Fibroblast of upper back skin (primary cell): ENCODE data around the gene ABCC12.
A peak's percentile ranks its signal among the peaks of the same experiment; 100 is the strongest.

Source experiments
- DNase-seq: peaks from one replicate; pipeline ENCODE4 v3.0.0-alpha.2; 2013

The ABCC12 gene

GRCh38 chr16:48131201-48131935 is 24.4 kb downstream of the ABCC12 start:
- DNase-seq = no peak

GRCh38 chr16:48129926-48130325 is 25.9 kb downstream of the ABCC12 start:
- DNase-seq = peak; percentile 46

- DNase-seq = no peak
Measured at GRCh38 chr16:48128769-48129168, 27.0 kb downstream of the ABCC12 start.

- DNase-seq = peak; percentile 99
Measured at GRCh38 chr16:48126801-48127644, 28.8 kb downstream of the ABCC12 start.

GRCh38 chr16:48125888-48126287 is 29.9 kb downstream of the ABCC12 start:
- DNase-seq = peak; percentile 36

- no peak for DNase-seq
Measured at GRCh38 chr16:48124266-48124665, 31.5 kb downstream of the ABCC12 start.

- DNase-seq = peak; percentile 100
Measured at GRCh38 chr16:48123104-48123788, 32.5 kb downstream of the ABCC12 start.

- DNase-seq = no peak
Measured at GRCh38 chr16:48121276-48121675, 34.5 kb downstream of the ABCC12 start.

- DNase-seq = no peak
Measured at GRCh38 chr16:48118841-48119240, 37.0 kb downstream of the ABCC12 start.

- DNase-seq = peak; percentile 58
Measured at GRCh38 chr16:48117217-48118105, 38.3 kb downstream of the ABCC12 start.

GRCh38 chr16:48115299-48115698 is 40.5 kb downstream of the ABCC12 start:
- no peak for DNase-seq

- no peak for DNase-seq
Measured at GRCh38 chr16:48114410-48114809, 41.4 kb downstream of the ABCC12 start.

- DNase-seq = no peak
Measured at GRCh38 chr16:48113471-48113870, 42.3 kb downstream of the ABCC12 start.

GRCh38 chr16:48113001-48113400 is 42.8 kb downstream of the ABCC12 start:
- no peak for DNase-seq

GRCh38 chr16:48112600-48112999 is 43.2 kb downstream of the ABCC12 start:
- DNase-seq = no peak

GRCh38 chr16:48110982-48111381 is 44.8 kb downstream of the ABCC12 start:
- DNase-seq = no peak

- no peak for DNase-seq
Measured at GRCh38 chr16:48110000-48110399, 45.8 kb downstream of the ABCC12 start.

- no peak for DNase-seq
Measured at GRCh38 chr16:48109475-48109874, 46.3 kb downstream of the ABCC12 start.

GRCh38 chr16:48106446-48106845 is 49.3 kb downstream of the ABCC12 start:
- no peak for DNase-seq
